Vagina (tissue), 2 donors: ENCODE measurements around the gene RPL5.

Experiments
- CTCF ChIP-seq, 3 experiments: fragments of 450-650 bp in 2 of 3; fragments of 200-600 bp in 1 of 3; sonication (generic) in 1 of 3; IDR thresholded peaks; one replicate each; pipeline ENCODE4 v1.5.1; 2017 to 2019; ENCODE audit warnings: antibody characterized with exemption in 3 of 3, mild to moderate bottlenecking in 2 of 3, moderate library complexity in 2 of 3
- POLR2A ChIP-seq, 2 donors: fragments of 450-650 bp; IDR thresholded peaks; one replicate each; pipeline ENCODE4 v1.6.1; 2017; ENCODE audit warnings: antibody characterized with exemption in 2 of 2, mild to moderate bottlenecking in 2 of 2, moderate library complexity in 2 of 2

GRCh38 chr1:92816732-92817131 is 15.1 kb upstream of the RPL5 start:
- TF ChIP-seq POLR2A (IDR thresholded peaks at IDR 0.05): no peak
- TF ChIP-seq CTCF (IDR thresholded peaks at IDR 0.05): no peak
